GM19099 (cell line): ENCODE results near the gene CYB5RL.

Experiments
- POLR2A ChIP-seq: IDR thresholded peaks from 3 replicates; pipeline ENCODE4 v1.6.1; 2011; ENCODE audit warnings: low read depth; ENCODE audit not compliant: insufficient read length; ENCODE audit errors: extremely low read depth

CYB5RL gene

DNA sequence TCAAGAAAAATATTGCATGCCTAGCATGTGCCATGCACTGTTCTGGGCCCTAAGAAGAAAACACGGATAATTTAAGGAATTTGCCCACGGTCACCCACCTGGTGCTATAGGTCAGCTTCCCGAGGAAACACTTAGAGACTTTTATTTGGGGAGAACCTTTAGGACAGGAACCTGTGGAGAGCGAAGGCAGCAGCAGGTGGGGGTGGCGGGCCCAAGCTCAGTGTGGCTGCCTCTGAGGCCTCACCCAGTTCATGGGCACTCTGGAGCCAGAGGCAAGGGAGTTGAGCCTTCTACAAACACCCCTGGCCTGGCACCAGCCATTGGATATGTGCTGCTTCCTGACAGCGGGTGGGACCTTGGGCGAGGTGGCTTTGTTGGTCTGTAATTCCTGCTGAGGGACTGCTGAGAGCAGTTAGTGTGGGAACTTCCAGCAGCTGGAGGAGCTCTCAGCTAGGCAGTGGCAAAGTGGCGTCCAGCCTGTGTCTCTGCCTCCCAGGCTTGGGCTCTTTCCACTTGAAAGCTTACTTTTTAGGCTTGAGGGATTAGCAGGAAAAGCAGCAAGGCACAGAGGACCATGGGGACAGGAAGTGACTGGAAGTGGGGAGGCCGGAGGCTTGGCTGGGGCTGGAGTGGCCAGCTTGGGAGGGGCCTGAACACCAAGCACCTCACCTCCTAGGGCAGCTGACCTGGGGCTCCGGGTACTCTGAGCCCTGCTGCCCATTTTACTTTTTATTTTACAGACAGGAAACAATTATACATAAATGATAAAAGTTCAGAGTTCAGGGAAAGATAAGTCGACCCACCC lies 19.3 kb upstream of the CYB5RL start:
- no peak for TF ChIP-seq POLR2A

DNA sequence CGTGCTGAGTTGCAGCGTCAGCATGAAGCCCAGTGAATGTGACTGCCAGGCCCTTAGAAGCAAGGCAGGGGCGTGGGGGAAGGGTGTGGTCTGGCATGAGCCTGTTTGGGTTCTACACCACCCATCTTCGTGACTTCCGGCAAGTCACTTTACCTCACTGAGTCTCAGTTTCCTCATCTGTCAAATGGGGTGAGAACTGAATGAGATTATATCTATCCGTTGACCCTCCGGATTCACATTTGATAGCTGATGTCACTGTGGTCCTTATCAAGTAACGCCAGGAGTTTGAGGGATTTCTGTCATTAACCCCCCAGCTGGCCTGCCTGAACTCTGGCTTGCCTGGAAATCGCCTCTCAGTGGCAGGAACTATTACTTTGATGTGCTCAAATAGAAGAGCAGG lies 15.7 kb upstream of the CYB5RL start:
- TF ChIP-seq POLR2A = no peak

DNA sequence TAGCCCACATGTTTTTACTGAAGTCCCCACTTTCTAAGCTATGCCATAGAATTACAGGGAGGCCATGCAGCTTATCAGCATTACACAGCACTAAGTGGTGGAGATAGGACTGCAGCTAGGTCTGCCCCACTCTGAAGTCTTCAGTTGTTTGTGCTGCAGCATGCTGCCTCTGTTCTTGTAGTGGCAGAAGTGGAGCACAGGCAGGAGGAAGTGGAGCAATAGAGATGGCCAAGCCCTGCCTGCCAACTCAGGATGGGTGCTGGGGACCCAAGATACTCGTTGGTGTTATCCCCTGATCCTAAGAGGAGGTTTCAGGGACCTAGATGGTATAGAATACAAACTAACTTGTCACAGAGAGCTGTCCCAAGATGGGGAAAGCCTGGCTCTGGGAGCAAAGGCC lies 13.0 kb upstream of the CYB5RL start:
- no peak for TF ChIP-seq POLR2A

DNA sequence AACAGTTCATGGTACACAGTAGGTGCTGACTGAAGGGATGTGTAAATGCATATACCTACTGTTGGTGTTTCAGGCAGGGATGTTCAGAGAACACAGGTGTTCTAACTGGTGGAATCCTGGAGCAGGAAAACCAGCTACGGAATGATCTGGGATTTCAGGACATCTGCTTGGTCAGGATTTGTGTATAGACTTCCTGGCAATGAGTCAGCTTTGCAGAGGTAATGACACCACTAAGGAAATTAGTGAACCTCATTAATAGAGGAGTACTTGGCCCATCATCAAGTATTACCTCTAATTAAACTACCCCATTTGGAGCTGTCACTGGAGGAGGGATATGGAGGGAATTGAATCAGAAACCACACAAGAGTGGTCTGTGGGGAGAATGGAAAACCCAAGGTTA lies 7.5 kb upstream of the CYB5RL start:
- TF ChIP-seq POLR2A = no peak

DNA sequence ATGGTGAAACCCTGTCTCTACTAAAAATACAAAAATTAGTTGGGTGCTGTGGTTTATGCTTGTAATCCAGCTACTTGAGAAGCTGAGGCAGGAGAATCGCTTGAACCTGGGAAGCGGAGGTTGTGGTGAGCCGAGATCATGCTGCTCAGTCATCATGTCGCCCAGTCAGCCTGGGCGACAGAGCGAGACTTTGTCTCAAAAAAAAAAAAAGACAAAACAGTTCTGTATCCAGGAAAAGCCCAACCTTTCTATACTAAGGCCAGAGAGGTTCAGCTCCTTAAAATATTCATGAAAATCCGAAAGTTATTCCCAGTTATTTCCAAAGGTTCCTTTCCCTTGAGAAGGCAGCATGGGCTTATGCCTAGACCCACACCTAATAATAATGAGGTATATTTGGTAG lies 4.4 kb upstream of the CYB5RL start:
- no peak for TF ChIP-seq POLR2A

DNA sequence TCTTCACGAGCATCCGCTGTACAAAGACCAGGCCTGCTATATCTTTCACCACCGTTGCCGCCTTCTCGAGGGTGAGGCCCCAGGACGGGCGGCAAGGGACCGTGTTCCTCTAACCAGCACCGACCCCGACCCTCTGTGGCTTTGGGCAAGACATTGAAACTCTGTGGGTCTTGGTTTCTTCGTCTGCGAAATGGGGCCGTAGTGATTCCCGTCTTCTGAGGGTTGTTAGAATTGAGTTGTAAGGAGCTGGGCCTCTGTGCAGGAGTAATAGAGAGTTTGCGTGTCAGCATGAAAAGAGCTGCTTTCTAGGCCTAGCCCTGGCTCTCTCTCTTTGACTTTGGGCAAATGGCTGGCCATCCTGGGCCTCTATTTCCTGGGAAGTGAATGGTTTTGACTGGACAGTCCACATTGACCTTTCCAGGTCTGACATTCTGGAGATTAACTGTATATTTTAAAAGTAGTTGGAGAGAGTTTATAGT lies 728 bp upstream of the CYB5RL start:
- TF ChIP-seq POLR2A = no peak

DNA sequence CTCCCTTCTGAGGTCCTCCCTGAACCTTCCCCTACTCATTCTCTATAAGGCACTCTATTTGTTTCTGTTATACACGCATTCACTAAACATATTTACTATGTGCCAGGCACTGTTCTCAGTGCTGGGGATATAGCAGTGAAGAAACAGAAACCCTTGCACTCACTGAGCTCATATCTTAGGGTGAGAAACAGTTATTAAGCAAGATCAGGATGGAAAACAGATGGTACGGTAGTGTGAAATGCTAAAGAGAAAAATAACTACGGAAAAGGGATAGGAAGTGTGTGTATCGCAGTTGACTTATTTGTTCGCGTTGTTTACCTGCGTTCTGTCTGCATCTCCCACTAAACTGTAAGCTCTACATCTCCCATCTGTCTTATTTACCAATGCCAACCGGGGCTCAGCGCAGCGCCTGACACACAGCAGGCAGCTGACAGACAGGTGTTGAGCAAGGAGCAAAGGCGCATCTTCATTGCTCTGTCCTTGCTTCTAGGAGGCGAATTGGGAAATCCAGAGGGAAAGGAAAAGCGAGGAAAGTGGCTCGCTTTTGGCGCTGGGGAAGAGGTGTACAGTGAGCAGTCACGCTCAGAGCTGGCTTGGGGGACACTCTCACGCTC lies 572 bp downstream of the CYB5RL start:
- no peak for TF ChIP-seq POLR2A

DNA sequence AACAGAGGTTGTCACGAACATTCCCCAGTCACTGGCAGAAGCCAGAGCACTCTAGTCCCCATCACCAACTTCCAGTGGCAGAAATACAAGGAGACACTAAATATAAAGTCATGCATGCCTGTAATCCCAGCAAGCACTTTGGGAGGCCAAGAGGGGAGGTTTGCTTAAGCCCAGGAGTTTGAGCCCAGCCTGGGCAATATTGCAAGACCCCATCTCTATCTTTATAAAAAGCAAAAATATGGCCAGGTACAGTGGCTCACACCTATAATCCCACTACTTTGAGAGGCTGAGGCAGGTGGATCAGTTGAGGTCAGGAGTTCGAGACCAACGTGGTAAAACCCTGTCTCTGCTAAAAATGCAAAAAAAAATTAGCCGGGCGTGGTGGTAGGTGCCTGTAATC lies 6.4 kb downstream of the CYB5RL start:
- no peak for TF ChIP-seq POLR2A

DNA sequence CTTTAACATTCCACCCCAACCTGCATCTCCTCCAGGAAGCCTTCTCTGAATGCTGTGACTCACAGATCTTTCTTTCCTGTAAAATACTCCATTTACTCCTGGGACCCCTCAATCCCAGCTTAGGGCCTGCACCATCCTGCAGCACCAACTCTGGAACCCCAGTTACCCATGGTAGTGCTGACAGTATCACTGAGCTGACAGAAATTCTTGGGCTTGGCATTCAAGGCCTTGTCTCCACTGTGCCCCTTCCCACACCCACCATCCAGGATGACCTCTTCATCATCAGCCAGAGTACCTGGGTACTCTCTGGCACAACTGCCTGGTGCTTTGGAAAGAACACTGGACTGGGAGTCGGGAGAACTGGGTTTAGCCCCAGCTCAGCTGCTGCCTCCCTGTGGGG lies 8.3 kb downstream of the CYB5RL start:
- no peak for TF ChIP-seq POLR2A

DNA sequence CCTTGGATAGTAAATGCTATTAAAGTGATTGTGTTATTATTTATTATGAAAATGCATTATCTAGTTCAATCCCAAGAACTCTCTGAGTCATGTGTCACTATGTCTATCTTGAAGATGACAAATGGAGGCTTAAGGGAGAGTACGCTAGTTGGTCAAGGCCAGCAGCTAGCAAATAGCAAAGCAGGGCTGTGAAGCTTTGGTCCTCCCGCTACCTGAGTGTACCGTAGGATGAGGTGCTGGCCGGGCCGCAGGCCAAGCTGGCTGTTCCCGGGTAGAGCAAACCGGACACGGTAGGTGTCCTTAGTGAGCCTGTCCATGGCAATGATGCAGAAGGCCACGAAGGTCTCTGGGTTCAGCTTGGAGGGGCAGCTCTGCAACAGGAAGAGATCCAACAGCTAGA lies 9.3 kb downstream of the CYB5RL start:
- TF ChIP-seq POLR2A = no peak

DNA sequence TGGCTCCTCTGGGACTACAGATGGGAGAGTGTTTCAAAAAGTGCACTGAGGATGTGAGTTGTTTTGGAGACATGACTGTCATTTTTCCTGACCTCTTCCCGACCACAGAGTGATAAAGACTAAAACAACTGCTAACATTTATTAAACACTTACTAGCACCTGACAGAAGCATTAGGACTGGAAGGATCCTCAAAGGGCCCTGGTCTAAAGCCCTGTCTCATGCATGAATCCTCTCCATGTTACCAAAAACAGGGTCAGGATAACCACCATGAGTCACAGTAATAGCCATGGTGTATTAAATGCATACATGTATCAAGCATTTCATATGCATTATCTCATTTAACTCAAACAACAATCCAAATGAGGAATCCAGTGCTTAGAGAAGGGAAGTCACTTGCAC lies 11.5 kb downstream of the CYB5RL start:
- TF ChIP-seq POLR2A = no peak

DNA sequence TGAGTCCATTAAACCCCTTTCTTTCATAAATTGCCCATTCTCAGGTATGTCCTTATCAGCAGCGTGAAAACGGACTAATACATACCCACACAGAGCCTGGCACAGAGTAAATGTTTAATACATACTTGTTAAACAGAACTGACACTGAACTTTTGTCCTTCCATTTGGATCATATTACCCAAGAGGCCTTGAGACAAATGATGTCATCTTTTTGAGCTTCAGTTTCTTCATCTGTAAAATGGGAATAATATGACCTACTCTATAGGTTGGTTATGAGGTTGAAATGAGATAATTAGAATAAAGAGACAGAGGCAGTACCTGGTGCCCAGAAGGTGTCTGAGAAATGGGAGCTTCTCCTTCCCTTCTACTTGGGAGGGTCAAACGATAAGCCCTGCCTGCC lies 13.8 kb downstream of the CYB5RL start:
- TF ChIP-seq POLR2A = no peak

DNA sequence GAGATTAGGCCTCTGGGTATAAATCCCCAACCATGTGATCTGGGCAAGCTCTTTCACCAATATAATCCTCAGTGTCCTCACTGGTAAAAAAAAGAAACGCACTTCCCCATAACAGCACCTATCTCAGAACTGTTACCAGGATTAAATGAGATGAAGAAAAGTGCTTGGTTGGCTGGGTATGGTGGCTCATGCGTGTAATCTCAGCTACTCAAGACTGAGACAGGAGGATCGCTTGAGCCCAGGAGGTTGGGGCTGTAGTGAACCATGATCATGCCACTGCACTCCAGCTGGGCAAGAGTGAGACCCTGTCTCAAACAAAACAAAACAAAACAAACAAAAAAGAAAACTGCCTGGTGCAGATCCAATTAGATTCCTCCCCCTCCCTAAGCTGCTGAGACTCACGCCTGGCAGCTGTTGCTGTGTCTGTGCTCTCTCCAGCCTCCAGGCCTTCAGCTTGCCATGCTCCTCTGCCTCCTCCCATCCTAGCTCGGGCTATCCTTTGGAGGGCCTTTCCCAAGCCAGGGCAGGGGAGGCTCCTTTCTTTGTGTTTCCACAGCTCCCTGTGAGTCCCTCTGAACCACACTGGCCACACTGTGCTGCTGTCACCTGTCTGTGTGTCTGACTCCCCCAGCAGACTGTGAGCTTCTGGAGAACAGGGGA lies 19.0 kb downstream of the CYB5RL start:
- TF ChIP-seq POLR2A = no peak

DNA sequence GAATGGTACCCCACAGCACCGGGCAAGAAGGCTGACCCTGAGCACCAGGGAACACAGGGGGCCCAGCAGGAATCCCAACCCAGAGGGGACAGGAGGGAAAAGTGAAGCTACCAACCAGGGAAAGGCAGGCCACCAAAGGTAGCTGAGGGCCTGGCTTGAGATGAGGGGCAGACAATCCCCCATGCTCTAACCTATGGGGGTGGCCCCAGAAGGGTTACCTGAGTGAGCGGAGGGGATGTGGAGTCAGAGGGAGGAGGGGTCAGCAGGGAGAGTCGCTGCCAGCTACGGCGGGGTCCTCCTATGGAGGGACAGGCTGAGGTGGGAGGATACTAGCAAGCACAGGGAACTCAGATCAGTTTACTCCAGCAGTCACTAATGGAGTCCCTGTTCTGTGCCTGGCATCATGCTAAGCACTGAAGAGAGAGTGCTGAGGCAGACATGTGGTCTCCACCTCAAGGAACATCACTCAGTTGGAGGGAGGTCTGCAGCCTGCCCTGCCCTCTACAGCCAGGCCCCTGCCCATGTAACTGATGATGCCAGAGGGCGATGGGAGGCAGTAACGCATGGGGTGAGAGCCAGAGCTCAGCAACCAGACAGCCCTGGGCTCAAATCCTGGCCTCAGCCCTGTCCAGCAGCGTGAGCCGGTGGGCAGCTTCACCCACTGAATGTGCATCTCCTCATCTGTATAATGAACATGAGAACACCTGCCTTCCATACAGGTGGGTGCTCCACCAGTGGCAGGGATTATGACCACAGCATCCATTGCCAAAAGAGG lies 21.3 kb downstream of the CYB5RL start:
- no peak for TF ChIP-seq POLR2A

DNA sequence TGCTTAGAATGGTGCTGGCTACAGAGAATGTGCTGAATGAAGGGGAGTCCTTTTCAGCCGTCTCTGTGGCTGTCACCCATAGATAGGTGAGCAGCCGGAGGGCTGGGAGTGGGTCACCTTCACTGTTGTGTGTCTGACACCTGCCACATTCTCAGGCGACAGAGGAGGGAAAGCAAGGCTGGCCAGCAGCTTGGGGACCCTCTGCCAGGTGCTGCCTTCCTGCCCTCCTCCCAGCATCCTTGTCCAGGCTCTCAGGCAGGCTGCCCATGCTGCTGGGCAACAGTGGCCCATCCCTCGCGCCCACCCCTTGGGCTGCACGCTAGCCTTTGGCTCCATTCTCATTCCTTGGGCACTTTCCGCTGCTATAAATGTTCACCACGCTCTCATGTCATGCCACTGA lies 22.1 kb downstream of the CYB5RL start:
- no peak for TF ChIP-seq POLR2A
